Kasumi-1 (cell line): ENCODE measurements around the gene HSF2BP.
"Not testable (repeated sequence)": the region's sequence is repeated elsewhere in the genome, so short reads cannot be mapped to it uniquely, and the experiment has no call there.

ENCODE experiments used
- DNase-seq, 2 experiments: peaks; one replicate each; lab custom pipeline; 2025; lab: John Stamatoyannopoulos, UW

Gene HSF2BP

GRCh38 chr21:43651926-43652325, 7.4 kb downstream of the HSF2BP start:
- not testable (repeated sequence) for DNase-seq

GRCh38 chr21:43648171-43648570, 11.1 kb downstream of the HSF2BP start:
- DNase-seq, result no peak

DNA sequence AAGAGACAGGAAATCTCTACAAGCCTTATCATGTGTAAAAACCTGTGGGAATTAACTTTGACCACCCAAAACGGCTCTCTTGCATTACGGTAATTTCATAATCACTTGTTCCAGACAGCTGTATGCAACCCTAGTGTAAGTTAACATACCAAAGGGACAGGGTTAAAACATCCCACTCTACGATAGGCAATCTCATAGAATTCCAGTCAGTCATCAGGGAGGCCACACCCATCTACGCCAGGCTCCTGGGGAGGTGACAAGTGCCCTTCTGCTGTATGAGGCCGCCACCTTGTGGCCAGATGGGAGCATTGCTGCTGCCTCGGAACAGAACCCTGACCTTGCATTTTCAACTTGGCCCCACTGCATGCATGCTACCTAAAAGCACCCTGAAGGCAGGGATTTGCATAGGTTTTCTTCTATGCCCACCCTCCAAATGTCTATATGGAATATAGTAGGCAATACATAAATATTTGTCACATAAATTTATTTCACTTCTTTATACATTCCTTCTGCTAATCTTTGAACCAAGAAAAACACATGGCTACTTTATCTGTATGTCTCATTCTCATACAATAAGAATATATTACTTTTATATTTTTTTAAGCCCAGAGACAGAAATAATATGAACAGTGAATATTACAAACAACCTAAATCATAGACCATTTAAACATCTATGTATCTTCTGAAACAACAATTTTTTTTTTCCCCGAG, 12.6 kb downstream of the HSF2BP start:
- DNase-seq, result peak; percentile 94 to 95

- no peak for DNase-seq
Measured at GRCh38 chr21:43645976-43646375, 13.3 kb downstream of the HSF2BP start.

GRCh38 chr21:43645136-43645891, 14.0 kb downstream of the HSF2BP start:
- peak; percentile 93 to 97 for DNase-seq

- DNase-seq, result no peak
Measured at GRCh38 chr21:43644609-43645008, 14.7 kb downstream of the HSF2BP start.

GRCh38 chr21:43644071-43644470, 15.2 kb downstream of the HSF2BP start:
- no peak for DNase-seq

DNA sequence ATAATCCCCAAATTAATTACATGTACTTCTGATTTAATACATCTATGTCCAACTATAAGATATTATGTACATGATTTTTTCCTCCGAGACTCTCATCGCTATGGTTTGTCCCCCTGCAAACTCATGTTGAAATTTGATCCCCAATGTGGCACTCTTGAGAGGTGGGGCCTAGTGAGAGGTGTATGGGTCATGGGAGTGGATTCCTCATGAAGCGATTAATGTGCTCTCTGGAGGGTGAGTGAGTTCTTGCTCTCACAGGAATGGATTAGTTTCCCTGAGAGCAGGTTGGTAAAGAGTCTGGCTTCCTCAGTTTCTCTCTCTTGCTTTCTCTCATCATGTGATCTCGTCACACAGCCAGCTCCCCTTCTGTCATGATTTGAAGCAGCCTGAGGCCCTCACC, 16.1 kb downstream of the HSF2BP start:
- no peak for DNase-seq

DNA sequence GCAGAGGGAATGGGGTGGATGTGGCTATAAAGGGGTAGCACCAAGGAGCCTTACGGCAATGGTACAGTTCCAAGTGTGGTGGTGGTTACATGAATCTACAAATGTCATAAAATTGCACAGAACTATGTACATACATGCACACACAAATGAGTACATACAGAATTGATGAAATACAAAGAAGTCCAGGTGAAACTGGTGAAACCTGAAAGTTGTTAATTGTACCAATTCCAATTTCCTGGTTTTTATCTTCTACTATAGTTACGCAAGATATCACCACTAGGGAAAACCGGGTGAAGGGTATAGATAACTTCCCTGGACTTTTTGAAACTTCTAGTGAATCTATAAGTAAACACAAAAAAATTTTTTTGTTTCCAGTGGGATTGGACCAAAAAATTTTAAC, 18.9 kb downstream of the HSF2BP start:
- DNase-seq, result no peak

DNA sequence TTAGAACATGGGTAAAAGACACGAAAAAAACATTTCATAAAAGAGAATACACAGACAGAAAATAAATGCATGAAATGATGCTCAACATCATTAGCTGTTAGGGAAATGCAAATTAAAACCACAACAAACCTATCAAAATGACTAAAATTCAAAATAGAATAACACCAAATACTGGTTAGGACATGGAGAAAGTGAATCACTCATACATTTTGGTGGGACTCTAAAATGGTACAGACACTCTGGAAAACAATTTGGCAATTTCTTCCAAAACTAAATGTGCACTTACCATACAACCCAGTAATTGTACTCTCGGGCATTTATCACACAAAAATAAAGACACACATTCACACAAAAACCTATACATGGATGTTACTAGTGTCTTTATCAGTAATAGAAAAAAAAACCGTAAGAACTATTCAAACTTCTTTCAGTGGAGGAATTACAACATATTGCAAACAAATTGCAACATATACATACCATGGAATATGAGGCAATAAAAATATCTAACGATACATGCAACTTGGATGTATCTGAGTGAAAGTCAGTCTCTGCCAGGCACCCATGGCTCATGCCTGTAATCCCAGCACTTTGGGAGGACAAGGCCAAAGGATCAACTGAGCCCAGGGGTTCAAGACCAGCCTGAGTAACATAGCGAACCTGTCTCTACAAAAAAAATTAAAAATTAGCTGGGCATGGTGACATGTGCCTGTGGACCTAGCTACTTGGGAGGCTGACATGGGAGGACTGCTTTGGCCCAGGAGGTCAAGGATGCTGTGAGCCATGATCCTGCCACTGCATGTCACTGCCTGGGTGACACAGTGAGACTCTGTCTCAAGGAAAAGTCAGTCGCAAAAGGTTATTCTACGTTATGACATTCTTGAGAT, 19.6 kb downstream of the HSF2BP start:
- DNase-seq, result no peak

GRCh38 chr21:43637530-43638158, 21.6 kb downstream of the HSF2BP start:
- no peak for DNase-seq

DNA sequence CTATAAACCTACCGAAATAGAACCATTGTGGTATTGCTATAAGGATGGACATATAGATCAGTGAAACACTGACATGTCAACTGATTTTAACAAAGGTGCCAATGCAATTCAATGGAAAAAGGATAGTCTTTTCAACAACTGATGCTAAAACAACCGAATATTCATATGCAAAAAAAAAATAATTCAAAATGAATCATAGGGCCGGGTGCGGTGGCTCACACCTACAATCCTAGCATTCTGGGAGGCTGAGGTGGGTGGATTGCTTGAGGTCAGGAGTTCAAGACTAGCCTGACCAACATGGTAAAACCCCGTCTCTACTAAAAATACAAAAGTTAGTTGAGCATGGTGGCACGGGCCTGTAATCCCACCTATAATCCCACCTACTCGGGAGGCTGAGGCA, 23.9 kb downstream of the HSF2BP start:
- no peak for DNase-seq

DNA sequence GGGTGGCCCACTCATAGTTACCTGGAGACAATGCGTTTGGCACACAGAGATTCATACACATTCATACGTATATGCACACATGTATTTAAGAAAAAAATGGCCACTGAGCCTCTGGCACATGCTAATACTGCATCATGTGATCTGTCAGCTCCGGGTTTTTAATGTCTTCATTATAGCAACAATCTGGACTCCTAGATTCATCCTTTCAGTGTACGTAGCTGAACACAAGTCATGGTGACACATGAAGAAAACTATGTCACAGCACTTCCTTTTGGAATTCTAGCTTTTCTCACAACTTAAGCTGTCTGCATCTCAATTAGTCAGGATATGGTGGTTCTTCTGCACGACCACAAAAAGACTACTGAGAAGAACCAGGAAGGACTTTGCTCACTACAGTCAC, 24.7 kb downstream of the HSF2BP start:
- DNase-seq, result no peak

- DNase-seq, result no peak
Measured at GRCh38 chr21:43632373-43632905, 26.8 kb downstream of the HSF2BP start.

DNA sequence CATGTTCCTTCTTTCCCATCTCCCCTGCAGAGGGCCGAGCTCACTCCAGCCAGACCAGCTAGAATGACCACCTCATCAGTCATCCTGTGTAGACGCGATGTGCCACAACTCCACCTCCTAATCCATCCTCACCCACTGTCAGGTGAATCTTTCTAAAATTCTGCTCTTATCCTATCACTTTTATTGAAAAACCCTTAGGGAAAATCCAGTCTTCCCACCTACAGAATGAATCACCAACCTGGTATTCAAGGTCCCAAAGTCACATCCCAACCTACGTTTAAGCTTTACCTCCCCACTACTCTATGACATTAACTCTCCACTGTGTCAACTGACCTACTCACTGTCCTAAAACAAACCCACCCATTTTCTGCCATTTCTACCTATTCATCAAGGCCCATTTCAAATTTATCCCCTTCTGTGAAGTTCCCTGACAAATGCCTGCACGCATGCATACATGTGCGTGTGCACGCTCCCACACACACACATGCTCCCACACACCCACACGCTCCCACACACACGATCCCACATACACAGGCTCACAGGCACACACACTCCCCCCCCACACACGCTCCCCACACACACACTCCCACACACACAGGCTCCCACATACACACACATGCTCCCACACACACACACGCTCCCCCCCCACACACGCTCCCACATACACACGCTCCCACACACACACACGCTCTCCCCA, 27.7 kb downstream of the HSF2BP start:
- no peak for DNase-seq

GRCh38 chr21:43627527-43627926, 31.8 kb downstream of the HSF2BP start:
- no peak for DNase-seq

- no peak for DNase-seq
Measured at GRCh38 chr21:43626390-43626789, 32.9 kb downstream of the HSF2BP start.

GRCh38 chr21:43624339-43624738, 34.9 kb downstream of the HSF2BP start:
- DNase-seq, result no peak

DNA sequence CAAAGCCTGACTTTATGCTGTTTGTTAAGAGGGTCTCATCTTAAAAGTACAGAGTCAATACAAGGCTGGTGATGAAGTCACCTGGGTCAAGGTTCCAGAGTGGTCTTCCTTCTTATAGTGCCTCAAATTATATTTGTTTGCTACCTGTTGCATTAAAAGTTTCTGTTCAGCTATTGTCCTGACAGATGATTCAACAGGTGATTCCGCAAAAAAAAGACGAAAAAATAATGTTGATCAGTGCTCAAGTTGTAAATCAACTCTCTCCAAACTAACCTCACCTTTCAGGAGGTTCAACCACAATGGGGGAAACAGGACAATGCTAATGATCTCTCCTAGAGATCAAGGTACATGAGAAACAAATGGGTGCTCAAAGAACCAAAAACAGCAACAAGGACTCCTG, 35.7 kb downstream of the HSF2BP start:
- DNase-seq, result no peak

GRCh38 chr21:43622796-43623195, 36.5 kb downstream of the HSF2BP start:
- DNase-seq, result no peak

- DNase-seq, result no peak
Measured at GRCh38 chr21:43619856-43620255, 39.4 kb downstream of the HSF2BP start.
